ENCODE data around the gene TMBIM4.
"Not testable (repeated sequence)": the region's sequence is repeated elsewhere in the genome, so short reads cannot be mapped to it uniquely, and the experiment has no call there.

- TF ChIP-seq ZNF462 (CRISPR knock-in tag; IDR thresholded peaks at IDR 0.05); REST (IDR thresholded peaks at IDR 0.05; ENCODE audit: unreplicated experiment); CTCF (conservative IDR thresholded peaks at IDR 0.05; ENCODE audit: low read depth in 2 of 2); EZH2 (IDR thresholded peaks at IDR 0.05; ENCODE audit: low read depth, unreplicated experiment): not testable (repeated sequence)
Observed at GRCh38 chr12:66213011-66213410, 43.2 kb upstream of the TMBIM4 start.
